ENCODE measurements around the gene USP48.

The USP48 gene

DNA sequence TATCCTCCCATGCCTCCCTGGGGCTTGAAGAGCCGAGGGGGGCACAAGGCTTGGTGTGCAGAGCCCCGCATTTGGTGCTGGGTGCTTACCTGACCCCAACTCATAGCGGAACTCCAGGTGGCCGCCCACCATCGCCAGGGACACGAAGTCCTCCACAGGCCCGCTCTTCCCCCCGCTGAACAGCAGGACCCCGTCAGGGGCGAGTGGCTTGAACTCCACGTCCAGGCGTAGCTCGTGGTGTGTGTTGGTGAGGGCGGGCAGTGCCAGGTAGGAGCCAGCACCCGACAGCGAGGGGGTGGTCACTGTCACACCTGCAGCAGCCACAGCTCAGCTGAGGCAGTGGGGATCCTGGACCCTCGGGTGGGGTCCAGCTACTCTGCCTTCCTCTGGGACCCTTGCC is 46.3 kb upstream of the USP48 start:
- no peaks in the 10 kb centered on the region for H3K36me3 ChIP-seq (ENCODE audit: low read length)
- no peaks in the 10 kb centered on the region for H3K27me3 ChIP-seq (ENCODE audit: low read length)
- H3K79me2 ChIP-seq (ENCODE audit: insufficient read depth, low read length), result no peaks in the 10 kb centered on the region
- no peaks in the 10 kb centered on the region for H3K9me3 ChIP-seq (ENCODE audit: insufficient read depth, low read length)
- H3K4me3 ChIP-seq (ENCODE audit: insufficient read depth, low read length, poor library complexity, severe bottlenecking), result no peak overlapping the region
- H3K27ac ChIP-seq (ENCODE audit: low read depth, low read length), result no peak overlapping the region
- TF ChIP-seq, protein P1, sequence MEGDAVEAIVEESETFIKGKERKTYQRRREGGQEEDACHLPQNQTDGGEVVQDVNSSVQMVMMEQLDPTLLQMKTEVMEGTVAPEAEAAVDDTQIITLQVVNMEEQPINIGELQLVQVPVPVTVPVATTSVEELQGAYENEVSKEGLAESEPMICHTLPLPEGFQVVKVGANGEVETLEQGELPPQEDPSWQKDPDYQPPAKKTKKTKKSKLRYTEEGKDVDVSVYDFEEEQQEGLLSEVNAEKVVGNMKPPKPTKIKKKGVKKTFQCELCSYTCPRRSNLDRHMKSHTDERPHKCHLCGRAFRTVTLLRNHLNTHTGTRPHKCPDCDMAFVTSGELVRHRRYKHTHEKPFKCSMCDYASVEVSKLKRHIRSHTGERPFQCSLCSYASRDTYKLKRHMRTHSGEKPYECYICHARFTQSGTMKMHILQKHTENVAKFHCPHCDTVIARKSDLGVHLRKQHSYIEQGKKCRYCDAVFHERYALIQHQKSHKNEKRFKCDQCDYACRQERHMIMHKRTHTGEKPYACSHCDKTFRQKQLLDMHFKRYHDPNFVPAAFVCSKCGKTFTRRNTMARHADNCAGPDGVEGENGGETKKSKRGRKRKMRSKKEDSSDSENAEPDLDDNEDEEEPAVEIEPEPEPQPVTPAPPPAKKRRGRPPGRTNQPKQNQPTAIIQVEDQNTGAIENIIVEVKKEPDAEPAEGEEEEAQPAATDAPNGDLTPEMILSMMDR (IDR thresholded peaks at IDR 0.05; ENCODE audit: insufficient read depth, low read length, poor library complexity, severe bottlenecking), result no peak
- TF ChIP-seq EZH2phosphoT487 (conservative IDR thresholded peaks at IDR 0.05; ENCODE audit: low read length), result no peak
- H4K20me1 ChIP-seq (ENCODE audit: low read depth, low read length), result no peaks in the 10 kb centered on the region
- no peak overlapping the region for H2AFZ ChIP-seq (ENCODE audit: low read depth, low read length, severe bottlenecking)
- no peak overlapping the region for H3K4me2 ChIP-seq (ENCODE audit: low read depth, low read length, poor library complexity, severe bottlenecking)
- no peak overlapping the region for H3K9ac ChIP-seq (ENCODE audit: low read length)
- no peaks in the 10 kb centered on the region for H3F3A ChIP-seq (ENCODE audit: insufficient read depth)
- no peaks in the 10 kb centered on the region for H3K9me2 ChIP-seq (replicated peaks; ENCODE audit: insufficient read depth, low read length)

DNA sequence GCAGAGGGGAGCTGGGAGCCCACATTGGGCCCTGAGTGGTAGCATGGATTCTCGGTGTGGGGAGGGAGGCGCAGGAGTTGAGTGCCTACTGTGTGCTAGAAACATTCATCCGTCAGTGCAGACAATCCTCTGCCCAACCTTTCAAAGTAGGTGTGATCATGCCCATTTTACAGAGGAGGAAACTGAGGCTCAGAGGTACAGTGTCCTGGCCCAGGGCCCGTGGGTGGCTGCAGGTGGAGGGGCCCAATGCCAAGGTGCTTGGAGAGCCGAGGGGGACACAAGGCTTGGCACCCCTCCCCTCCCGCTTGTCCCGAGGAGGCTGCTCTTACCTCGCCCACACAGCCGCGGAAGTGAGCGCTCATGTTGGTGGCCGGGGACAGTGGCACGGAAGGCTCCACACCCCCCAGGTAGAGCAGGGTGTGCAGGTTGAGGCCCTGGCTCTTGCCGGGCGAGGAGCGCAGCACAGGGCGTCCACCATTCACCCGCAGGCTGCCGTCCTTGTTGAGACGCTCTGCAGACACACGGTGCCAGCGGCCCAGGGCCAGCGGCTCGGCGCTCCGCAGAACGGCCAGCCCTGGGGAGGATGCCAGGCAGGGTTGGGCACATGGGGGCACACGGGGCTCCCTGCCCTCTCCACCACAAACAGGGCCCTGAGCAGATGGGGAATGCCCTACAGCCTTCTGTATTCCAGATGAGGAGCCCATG is 45.7 kb upstream of the USP48 start:
- H3K9me2 ChIP-seq (replicated peaks; ENCODE audit: insufficient read depth, low read length), result no peaks in the 10 kb centered on the region
- H3K4me3 ChIP-seq (ENCODE audit: insufficient read depth, low read length, poor library complexity, severe bottlenecking), result no peak overlapping the region
- no peaks in the 10 kb centered on the region for H3K79me2 ChIP-seq (ENCODE audit: insufficient read depth, low read length)
- no peak overlapping the region for H3K4me2 ChIP-seq (ENCODE audit: low read depth, low read length, poor library complexity, severe bottlenecking)
- no peak overlapping the region for H3K9ac ChIP-seq (ENCODE audit: low read length)
- no peak overlapping the region for H2AFZ ChIP-seq (ENCODE audit: low read depth, low read length, severe bottlenecking)
- no peaks in the 10 kb centered on the region for H3K9me3 ChIP-seq (ENCODE audit: insufficient read depth, low read length)
- H3K27me3 ChIP-seq (ENCODE audit: low read length), result no peaks in the 10 kb centered on the region
- no peaks in the 10 kb centered on the region for H3F3A ChIP-seq (ENCODE audit: insufficient read depth)
- no peak overlapping the region for H3K27ac ChIP-seq (ENCODE audit: low read depth, low read length)
- H4K20me1 ChIP-seq (ENCODE audit: low read depth, low read length), result no peaks in the 10 kb centered on the region
- no peak for TF ChIP-seq EZH2phosphoT487 (conservative IDR thresholded peaks at IDR 0.05; ENCODE audit: low read length)
- TF ChIP-seq, protein P1 (IDR thresholded peaks at IDR 0.05; ENCODE audit: insufficient read depth, low read length, poor library complexity, severe bottlenecking), result no peak
- H3K36me3 ChIP-seq (ENCODE audit: low read length), result no peaks in the 10 kb centered on the region

DNA sequence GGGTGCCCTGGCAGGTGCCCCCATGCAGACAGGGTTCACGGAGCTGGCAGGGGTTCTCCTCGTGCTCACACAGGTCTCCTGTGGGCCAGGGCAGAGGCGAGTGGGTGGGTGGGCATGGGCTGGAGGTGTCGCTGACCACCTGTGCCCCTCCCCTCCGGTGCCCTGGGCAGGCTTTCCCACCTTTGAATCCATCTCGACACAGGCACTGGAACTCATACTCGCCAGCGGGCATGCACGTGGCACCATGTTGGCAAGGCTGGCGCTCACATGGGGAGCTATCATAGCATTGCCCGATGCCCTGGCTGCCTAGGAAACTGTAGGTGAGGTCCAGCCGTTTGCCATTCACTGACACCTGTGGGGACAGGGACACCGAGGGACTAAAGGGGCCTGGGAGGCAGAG is 45.1 kb upstream of the USP48 start:
- no peaks in the 10 kb centered on the region for H3K9me2 ChIP-seq (replicated peaks; ENCODE audit: insufficient read depth, low read length)
- no peak overlapping the region for H3K27ac ChIP-seq (ENCODE audit: low read depth, low read length)

More for the DNA sequence above, 45.1 kb upstream of the USP48 start:
- Histone ChIP-seq H3K27me3 (ENCODE audit: low read length) (no peaks in the 10 kb centered on the region), H3K79me2 (ENCODE audit: insufficient read depth, low read length) (no peaks in the 10 kb centered on the region), H3K4me2 (ENCODE audit: low read depth, low read length, poor library complexity, severe bottlenecking) (no peak overlapping the region), H3K36me3 (ENCODE audit: low read length) (no peaks in the 10 kb centered on the region), H2AFZ (ENCODE audit: low read depth, low read length, severe bottlenecking) (no peak overlapping the region), H3K9me3 (ENCODE audit: insufficient read depth, low read length) (no peaks in the 10 kb centered on the region), H3K4me3 (ENCODE audit: insufficient read depth, low read length, poor library complexity, severe bottlenecking) (no peak overlapping the region), H4K20me1 (ENCODE audit: low read depth, low read length) (no peaks in the 10 kb centered on the region), H3F3A (ENCODE audit: insufficient read depth) (no peaks in the 10 kb centered on the region), H3K9ac (ENCODE audit: low read length) (no peak overlapping the region)
- no peak for TF ChIP-seq EZH2phosphoT487 (conservative IDR thresholded peaks at IDR 0.05; ENCODE audit: low read length)
- TF ChIP-seq, protein P1 (IDR thresholded peaks at IDR 0.05; ENCODE audit: insufficient read depth, low read length, poor library complexity, severe bottlenecking), result no peak
